Measurements from ENCODE around the gene ZMPSTE24. TPM values are rescaled to one million over a fixed set of nuclear protein-coding genes. Genes with fewer than 3 reads are reported as not detected.
"Not testable (repeated sequence)": the region's sequence is repeated elsewhere in the genome, so short reads cannot be mapped to it uniquely, and the experiment has no call there.

The ZMPSTE24 gene
- total RNA-seq, 4 donors from 2014 or later = 3.4 to 40.8 (median 23.7) TPM

DNA sequence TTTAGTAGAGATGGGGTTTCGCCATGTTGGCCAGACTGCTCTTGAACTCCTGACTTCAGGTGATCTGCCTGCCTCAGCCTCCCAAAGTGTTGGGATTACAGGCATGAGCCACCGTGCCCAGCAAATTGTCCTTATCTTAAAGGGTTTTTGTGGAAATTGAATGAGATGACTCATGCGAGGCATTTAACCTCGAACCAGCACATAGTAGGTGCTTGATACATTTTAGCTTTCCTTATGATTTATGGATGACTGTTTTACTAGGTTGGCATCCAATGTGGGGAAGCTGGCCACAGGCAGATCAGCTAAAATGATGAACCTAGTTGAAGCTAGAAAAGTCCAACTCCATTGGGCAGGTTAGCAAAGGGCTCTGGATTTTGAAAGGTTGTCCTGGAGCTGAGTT is 60.4 kb downstream of the ZMPSTE24 start:
- 63 to 82% methylated on average over 2 to 4 of the region's 4 CpGs for WGBS, 2 donors (ENCODE audit: low coverage in 1 of 2)
- Histone ChIP-seq H3K36me3 (no peaks in the 10 kb centered on the region), H3K9me3 (no peaks in the 10 kb centered on the region), H3K4me1 (peaks cover 9 to 28% (median 23%) of the 10 kb centered on the region in 4 donors), H3K4me3 (no peak overlapping the region), H3K27ac (no peak overlapping the region), H3K27me3 (peaks cover 53% of the 10 kb centered on the region)
- TF ChIP-seq, protein P1, sequence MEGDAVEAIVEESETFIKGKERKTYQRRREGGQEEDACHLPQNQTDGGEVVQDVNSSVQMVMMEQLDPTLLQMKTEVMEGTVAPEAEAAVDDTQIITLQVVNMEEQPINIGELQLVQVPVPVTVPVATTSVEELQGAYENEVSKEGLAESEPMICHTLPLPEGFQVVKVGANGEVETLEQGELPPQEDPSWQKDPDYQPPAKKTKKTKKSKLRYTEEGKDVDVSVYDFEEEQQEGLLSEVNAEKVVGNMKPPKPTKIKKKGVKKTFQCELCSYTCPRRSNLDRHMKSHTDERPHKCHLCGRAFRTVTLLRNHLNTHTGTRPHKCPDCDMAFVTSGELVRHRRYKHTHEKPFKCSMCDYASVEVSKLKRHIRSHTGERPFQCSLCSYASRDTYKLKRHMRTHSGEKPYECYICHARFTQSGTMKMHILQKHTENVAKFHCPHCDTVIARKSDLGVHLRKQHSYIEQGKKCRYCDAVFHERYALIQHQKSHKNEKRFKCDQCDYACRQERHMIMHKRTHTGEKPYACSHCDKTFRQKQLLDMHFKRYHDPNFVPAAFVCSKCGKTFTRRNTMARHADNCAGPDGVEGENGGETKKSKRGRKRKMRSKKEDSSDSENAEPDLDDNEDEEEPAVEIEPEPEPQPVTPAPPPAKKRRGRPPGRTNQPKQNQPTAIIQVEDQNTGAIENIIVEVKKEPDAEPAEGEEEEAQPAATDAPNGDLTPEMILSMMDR (IDR thresholded peaks at IDR 0.05) = no peak
- TF ChIP-seq EP300 (IDR thresholded peaks at IDR 0.05; ENCODE audit: low read depth) (no peak), POLR2AphosphoS5 (IDR thresholded peaks at IDR 0.05) (no peak), POLR2A (IDR thresholded peaks at IDR 0.05) (no peak)
- in situ Hi-C loops (cut with MboI; ENCODE audit: low pct_ligation_motif_present in 1 of 4, low pct_unique_long_range_greater_than_20kb in 1 of 4, low sequenced_read_pairs in 3 of 4) = no loop called here
- intact Hi-C loops (cut with DNase I; ENCODE audit: low total_unique reads) = loop anchor here (10.0 kb wide), 2 partner anchors 86 to 164 kb away; no protein-coding TSS in a partner anchor
- DNase-seq = no peak

DNA sequence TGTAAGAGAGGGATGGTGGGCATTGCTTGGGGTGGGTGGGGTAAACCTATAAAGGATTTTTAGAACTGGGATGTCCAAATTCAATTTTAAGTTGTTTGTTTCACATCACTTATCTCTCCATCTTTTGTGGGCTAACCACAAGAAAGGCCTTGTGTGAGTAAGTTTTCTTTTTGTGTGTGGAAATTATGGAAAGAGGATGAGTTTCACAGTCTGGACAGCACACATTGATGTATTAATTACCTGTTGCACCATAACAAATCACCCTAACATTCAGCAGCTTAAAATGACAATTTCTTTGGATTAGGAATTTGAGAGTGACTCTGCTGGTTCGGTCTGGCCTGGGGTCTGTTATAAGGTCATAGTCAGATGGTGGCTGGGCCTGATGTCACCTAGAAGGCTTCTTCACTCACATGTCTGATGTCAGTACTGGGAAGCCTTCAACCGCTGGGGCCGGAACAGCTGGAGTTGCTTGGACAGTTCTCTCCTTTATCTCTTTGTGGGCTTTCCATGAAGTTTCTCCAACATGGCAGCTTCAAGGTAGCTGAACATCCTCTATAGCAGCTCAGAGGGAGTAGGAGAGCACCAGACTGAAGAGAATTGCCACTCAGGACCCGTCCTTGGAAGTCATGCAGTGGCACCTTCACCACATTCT is 61.1 kb downstream of the ZMPSTE24 start:
- H3K36me3 ChIP-seq = no peaks in the 10 kb centered on the region
- no peak for DNase-seq
- 89% methylated on average over 4 of the region's 4 CpGs; no CpG with 5 or more reads in 1 of the 2 donors for WGBS, 2 donors (ENCODE audit: low coverage in 1 of 2)
- TF ChIP-seq POLR2A (IDR thresholded peaks at IDR 0.05) (no peak), EP300 (IDR thresholded peaks at IDR 0.05; ENCODE audit: low read depth) (no peak), POLR2AphosphoS5 (IDR thresholded peaks at IDR 0.05) (no peak)
- TF ChIP-seq, protein P1 (IDR thresholded peaks at IDR 0.05) = no peak
- peaks cover 53% of the 10 kb centered on the region for H3K27me3 ChIP-seq
- no peak overlapping the region for H3K4me3 ChIP-seq
- H3K27ac ChIP-seq = no peak overlapping the region
- intact Hi-C loops (cut with DNase I; ENCODE audit: low total_unique reads) (loop anchor here (10.0 kb wide), 2 partner anchors 86 to 164 kb away; no protein-coding TSS in a partner anchor), in situ Hi-C loops (cut with MboI; ENCODE audit: low pct_ligation_motif_present in 1 of 4, low pct_unique_long_range_greater_than_20kb in 1 of 4, low sequenced_read_pairs in 3 of 4) (no loop called here)
- H3K9me3 ChIP-seq = no peaks in the 10 kb centered on the region
- peaks cover 9 to 28% (median 23%) of the 10 kb centered on the region in 4 donors for H3K4me1 ChIP-seq

DNA sequence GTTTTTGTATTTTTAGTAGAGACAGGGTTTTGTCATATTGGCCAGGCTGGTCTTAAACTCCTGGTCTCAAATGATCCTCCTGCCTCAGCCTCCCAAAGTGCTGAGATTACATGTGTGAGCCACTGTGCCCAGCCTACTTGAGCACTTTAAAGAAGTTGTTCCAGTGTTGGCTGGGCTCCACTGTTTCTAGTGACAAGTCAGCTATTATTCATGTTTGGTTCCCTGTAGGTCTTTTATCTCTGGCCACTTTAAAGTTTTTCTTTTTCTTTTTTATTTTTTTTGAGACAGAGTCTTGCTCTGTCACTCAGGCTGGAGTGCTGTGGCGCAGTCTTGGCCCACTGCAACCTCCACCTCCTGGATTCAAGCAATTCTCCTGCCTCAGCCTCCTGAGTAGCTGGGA is 73.4 kb downstream of the ZMPSTE24 start:
- DNase-seq = not testable (repeated sequence)

GRCh38 chr1:40332695-40333094 is 74.7 kb downstream of the ZMPSTE24 start:
- intact Hi-C loops (cut with DNase I; ENCODE audit: low total_unique reads) (no loop called here), in situ Hi-C loops (cut with MboI; ENCODE audit: low pct_ligation_motif_present in 1 of 4, low pct_unique_long_range_greater_than_20kb in 1 of 4, low sequenced_read_pairs in 3 of 4) (loop anchor here (10.0 kb wide), 2 partner anchors 72 to 188 kb away; no protein-coding TSS in a partner anchor)
- Histone ChIP-seq H3K4me3 (no peak overlapping the region), H3K27ac (no peak overlapping the region), H3K9me3 (no peaks in the 10 kb centered on the region), H3K4me1 (no peaks in the 10 kb centered on the region), H3K27me3 (no peaks in the 10 kb centered on the region), H3K36me3 (no peaks in the 10 kb centered on the region)
- WGBS, 2 donors (ENCODE audit: low coverage in 1 of 2) = 94 to 100% methylated on average over 1 of the region's 1 CpG
- TF ChIP-seq, protein P1 (IDR thresholded peaks at IDR 0.05) = no peak
- no peak for TF ChIP-seq POLR2A (IDR thresholded peaks at IDR 0.05)
- TF ChIP-seq POLR2AphosphoS5 (IDR thresholded peaks at IDR 0.05) = no peak
- no peak for TF ChIP-seq EP300 (IDR thresholded peaks at IDR 0.05; ENCODE audit: low read depth)
- no peak for DNase-seq

More for the DNA sequence above, 73.4 kb downstream of the ZMPSTE24 start:
- H3K4me3 ChIP-seq; H3K4me1 ChIP-seq; H3K27ac ChIP-seq; H3K36me3 ChIP-seq; H3K27me3 ChIP-seq; H3K9me3 ChIP-seq; intact Hi-C loops (cut with DNase I; ENCODE audit: low total_unique reads): not testable (repeated sequence)
- WGBS, 2 donors (ENCODE audit: low coverage in 1 of 2) = 56 to 100% methylated on average over 1 of the region's 1 CpG
- in situ Hi-C loops (cut with MboI; ENCODE audit: low pct_ligation_motif_present in 1 of 4, low pct_unique_long_range_greater_than_20kb in 1 of 4, low sequenced_read_pairs in 3 of 4) = loop anchor here (10.0 kb wide), 2 partner anchors 73 to 187 kb away; no protein-coding TSS in a partner anchor
